Measurements from ENCODE around the gene RTL10.

Gene RTL10

GRCh38 chr22:19812910-19813309 lies 41.8 kb downstream of the RTL10 start:
- DNase-seq: no peak

- DNase-seq: no peak
These were observed 42.6 kb downstream of the RTL10 start for GRCh38 chr22:19811811-19812771.

- no peak for DNase-seq
These were observed 43.5 kb downstream of the RTL10 start for GRCh38 chr22:19811211-19811621.

GRCh38 chr22:19810381-19811201 lies 44.1 kb downstream of the RTL10 start:
- no peak for DNase-seq

- no peak for DNase-seq
These were observed 44.9 kb downstream of the RTL10 start for GRCh38 chr22:19809741-19810140.

GRCh38 chr22:19808873-19809478 lies 45.7 kb downstream of the RTL10 start:
- no peak for DNase-seq

- no peak for DNase-seq
These were observed 46.5 kb downstream of the RTL10 start for GRCh38 chr22:19807914-19808872.

- DNase-seq: no peak
These were observed 47.3 kb downstream of the RTL10 start for GRCh38 chr22:19807161-19807913.

GRCh38 chr22:19806213-19807160 lies 48.2 kb downstream of the RTL10 start:
- no peak for DNase-seq

- DNase-seq: no peak
These were observed 48.9 kb downstream of the RTL10 start for GRCh38 chr22:19805821-19806212.

All from anterior cingulate cortex (tissue), 58 donors.